ENCODE measurements around the gene ADAMTS10. TPM values are rescaled to one million over a fixed set of nuclear protein-coding genes. Genes with fewer than 3 reads are reported as not detected.

The ADAMTS10 gene
- total RNA-seq, result 3.0 and 3.7 TPM in 2 replicates

GRCh38 chr19:8610041-8610935, at the start of gene ADAMTS10:
Gene ADAMTS10 (minus strand): TSS chr19:8610715. CDS start chr19:8605710, 5,005 bp downstream.

GRCh38 chr19:8629996-8630683, 19.6 kb upstream of the ADAMTS10 start, which contains the start of gene NFILZ:
Gene NFILZ (plus strand): TSS chr19:8630633. CDS start chr19:8676766, 46,133 bp downstream.

GRCh38 chr19:8577247-8577646, 33.3 kb downstream of the ADAMTS10 start, which contains the start of gene MYO1F:
Gene MYO1F (minus strand): TSS chr19:8577442. CDS start chr19:8577309, 133 bp downstream.

Other genes with a start within 250 kb of the ADAMTS10 start
- 0.17 and 0.59 TPM in 2 replicates for gene ANGPTL4, start 246.6 kb downstream of the ADAMTS10 start, total RNA-seq
- gene RAB11B, start 220.4 kb downstream of the ADAMTS10 start, total RNA-seq, result 8.9 and 12.9 TPM in 2 replicates
- gene MARCHF2, start 197.4 kb downstream of the ADAMTS10 start, total RNA-seq, result 34.5 and 47.1 TPM in 2 replicates
- gene HNRNPM, start 165.7 kb downstream of the ADAMTS10 start, total RNA-seq, result 69.4 and 83.1 TPM in 2 replicates
- not detected in 2 replicates for gene PRAM1, start 108.1 kb downstream of the ADAMTS10 start, total RNA-seq
- 3.5 and 3.7 TPM in 2 replicates for gene ZNF414, start 96.5 kb downstream of the ADAMTS10 start, total RNA-seq
- gene MYO1F, start 33.3 kb downstream of the ADAMTS10 start, total RNA-seq, result 0.15 and 1.0 TPM in 2 replicates
- gene NFILZ, start 19.9 kb upstream of the ADAMTS10 start, total RNA-seq, result not detected in 2 replicates
- gene ACTL9, start 88.1 kb upstream of the ADAMTS10 start, total RNA-seq, result not detected in 2 replicates
- gene OR2Z1, start 110.9 kb upstream of the ADAMTS10 start, total RNA-seq, result not detected in 2 replicates
- 12.4 and 14.9 TPM in 2 replicates for gene ZNF558, start 221.6 kb upstream of the ADAMTS10 start, total RNA-seq
- gene MBD3L1, start 221.7 kb upstream of the ADAMTS10 start, total RNA-seq, result not detected in 2 replicates

Data from bronchus fibroblast of lung (primary cell).